NCI-H2107 (cell line): Measurements from ENCODE around the gene HSPA4.

Experiments used
- DNase-seq: peaks from one replicate; lab custom pipeline; 2025; lab: John Stamatoyannopoulos, UW

Gene HSPA4

GRCh38 chr5:133106343-133106742 lies 54.5 kb downstream of the HSPA4 start:
- no peak for DNase-seq

- no peak for DNase-seq
Measured at GRCh38 chr5:133106761-133107572, 55.2 kb downstream of the HSPA4 start.

DNA sequence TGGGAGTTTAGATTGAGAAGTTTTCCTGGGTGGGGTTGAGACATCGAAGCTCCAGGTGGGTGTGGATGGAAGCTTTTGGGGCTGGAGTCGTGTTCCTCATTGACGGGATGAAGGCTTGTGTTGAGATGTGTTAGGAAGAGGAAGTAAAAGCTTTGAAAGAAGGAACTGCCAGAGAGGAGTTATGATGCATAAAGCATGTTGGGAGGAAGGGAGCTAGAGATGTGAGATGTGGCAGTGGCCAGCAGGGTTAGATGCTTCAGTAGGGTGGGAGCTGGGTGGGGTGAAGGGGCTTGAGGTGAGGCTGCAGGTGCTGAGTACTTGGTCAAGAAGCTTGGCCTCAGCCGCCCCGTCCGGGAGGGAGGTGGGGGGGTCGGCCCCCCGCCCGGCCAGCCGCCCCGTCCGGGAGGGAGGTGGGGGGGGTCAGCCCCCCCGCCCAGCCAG lies 56.7 kb downstream of the HSPA4 start:
- no peak for DNase-seq

GRCh38 chr5:133109655-133110483 lies 58.1 kb downstream of the HSPA4 start:
- no peak for DNase-seq

- no peak for DNase-seq
Measured at GRCh38 chr5:133110709-133111108, 58.9 kb downstream of the HSPA4 start.

DNA sequence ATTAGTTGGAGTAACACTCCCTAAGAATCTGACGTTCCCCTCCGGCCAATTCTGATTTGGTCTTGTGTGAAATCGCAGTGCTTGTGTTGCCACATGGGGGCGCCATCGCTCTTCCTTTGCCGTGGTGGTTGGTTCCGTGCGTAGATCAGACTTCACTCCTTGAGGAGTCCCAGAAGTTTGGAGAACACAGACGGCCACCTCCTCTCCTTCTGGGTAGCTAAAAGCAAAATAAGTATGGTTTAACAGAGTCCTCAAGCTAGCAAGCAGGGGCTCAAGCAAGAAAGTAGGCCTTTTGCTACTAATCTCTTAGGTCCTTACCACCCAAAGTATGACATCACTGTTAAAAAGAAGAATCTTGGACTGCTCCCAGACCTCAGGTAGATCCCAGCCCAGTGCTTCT lies 59.5 kb downstream of the HSPA4 start:
- peak; percentile 11 for DNase-seq

DNA sequence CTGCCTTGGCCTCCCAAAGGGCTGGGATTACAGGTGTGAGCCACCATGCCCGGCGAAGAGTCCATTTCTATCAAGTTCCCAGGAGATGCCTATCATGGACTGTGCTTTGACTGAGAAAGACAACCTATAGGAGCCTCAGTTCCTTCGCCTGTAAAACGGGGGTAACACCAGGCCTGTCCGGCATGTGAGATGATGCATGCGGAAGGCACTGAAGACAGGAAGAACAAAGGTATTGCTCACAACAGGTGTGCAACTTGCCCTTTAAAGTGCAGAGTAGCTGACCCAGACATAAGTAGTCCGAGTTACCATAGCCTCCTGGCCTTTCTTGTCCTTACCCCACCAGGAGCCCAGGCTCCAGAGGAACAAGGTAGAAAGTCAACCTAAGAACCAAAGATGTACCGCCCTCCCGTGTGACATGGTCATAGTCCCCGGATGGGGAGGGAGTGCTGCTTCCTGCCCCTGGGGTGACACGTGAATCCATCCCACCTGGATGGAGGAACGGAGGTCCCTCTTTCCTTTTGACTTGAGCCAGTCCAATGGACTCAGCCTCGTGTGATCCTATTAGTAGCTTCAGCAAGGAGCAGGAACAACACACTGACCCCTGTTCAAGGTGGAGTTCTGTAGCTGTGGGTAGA lies 60.3 kb downstream of the HSPA4 start:
- DNase-seq, result no peak

GRCh38 chr5:133113331-133114061 lies 61.7 kb downstream of the HSPA4 start:
- no peak for DNase-seq

DNA sequence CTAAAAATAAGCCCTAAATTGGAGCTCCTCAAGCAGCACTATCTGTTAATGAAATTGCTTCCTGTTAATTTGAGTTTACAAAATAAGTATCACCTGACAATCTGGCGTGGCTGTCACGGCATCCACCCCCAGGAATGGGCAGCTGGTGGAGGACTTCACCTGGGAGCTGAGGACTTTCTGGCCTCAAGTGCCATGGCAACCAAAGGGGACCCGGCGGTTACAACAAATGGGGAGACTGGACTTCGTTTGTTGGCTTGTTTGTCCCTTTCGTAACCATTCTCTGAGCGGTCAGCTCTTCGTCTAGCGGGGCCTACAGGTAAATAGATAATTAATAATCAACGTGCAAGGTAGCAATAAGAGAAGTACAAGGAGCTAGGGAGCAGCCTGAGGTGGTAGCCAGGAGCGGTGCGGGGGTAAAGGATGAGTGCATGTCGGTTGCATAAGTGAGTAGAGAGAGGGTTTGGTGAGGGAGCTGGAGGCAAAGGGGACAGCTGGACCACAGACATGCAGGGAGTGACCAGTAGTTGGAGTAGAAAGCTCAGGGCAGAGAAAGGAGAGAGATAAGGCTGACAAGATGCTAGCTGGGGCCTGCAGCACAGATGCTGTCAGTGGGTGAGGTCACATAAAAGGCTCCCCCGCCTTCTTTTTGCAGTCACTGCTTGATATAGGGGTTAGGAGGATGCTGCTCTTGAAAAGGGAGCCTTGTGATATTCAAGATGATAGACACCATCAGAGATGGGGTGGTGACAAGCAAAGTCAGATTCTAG lies 62.5 kb downstream of the HSPA4 start:
- DNase-seq, result no peak

GRCh38 chr5:133114933-133115310 lies 63.1 kb downstream of the HSPA4 start:
- DNase-seq, result no peak

GRCh38 chr5:133116601-133117000 lies 64.8 kb downstream of the HSPA4 start:
- no peak for DNase-seq

DNA sequence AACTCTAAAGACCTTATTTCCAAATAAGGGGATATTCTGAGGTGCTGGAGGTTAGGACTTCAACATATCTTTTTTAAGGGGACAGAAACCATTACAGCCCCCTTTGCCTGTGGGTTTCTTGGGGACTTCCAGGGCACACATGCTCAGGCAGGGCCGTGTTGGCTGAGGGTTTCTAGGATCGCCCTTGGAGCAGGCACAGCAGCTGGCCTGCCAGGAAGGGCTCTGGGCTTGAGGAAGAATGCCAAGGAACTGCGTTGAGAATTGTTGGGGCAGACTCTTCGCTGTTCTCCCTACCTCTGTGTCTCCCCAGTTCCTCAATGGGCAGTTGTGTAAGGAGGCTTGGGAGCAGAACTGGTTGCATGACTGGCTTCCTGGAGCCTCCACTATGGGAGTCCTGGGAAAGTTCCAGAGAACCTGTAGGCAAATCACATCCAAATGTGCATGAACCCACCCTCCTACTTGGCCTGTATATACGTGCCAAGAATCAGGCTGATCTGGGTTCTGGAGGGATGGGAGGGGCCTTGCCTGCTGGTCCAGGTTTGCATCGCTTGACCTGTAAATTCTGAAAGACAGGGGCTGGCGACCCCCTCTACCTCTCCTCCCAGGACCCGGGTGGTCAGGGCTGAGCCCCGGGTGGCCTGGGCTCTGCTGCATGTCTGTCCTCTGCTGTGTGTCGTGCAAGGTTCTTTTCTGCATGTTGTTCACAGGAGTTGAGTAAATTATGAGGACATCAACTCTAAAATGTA lies 65.5 kb downstream of the HSPA4 start:
- no peak for DNase-seq

GRCh38 chr5:133117912-133118445 lies 66.2 kb downstream of the HSPA4 start:
- DNase-seq, result no peak

DNA sequence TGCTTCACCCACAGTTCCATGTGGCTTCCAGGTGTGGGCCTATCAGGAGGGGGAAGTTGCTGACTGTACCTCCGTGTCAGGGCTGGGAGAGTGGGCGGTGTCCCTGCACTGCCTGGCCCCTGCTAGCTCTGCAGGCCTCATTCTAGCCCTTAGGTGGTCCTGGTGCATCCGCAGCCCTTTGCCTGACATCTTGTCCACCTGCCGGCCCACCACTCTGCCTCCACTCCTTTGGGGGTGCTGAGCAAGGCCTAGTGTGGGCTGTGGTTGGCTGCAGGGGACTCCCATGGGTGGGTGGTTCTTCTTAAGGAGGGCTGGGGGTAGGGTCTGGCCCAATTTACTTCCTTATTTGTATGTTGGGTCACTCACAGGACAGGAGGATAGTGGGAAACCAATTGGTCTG lies 66.9 kb downstream of the HSPA4 start:
- DNase-seq, result no peak

- no peak for DNase-seq
Measured at GRCh38 chr5:133119233-133119711, 67.5 kb downstream of the HSPA4 start.

- DNase-seq, result no peak
Measured at GRCh38 chr5:133120156-133120750, 68.4 kb downstream of the HSPA4 start.

- DNase-seq, result no peak
Measured at GRCh38 chr5:133121080-133121479, 69.3 kb downstream of the HSPA4 start.

- no peak for DNase-seq
Measured at GRCh38 chr5:133121611-133122150, 69.9 kb downstream of the HSPA4 start.

DNA sequence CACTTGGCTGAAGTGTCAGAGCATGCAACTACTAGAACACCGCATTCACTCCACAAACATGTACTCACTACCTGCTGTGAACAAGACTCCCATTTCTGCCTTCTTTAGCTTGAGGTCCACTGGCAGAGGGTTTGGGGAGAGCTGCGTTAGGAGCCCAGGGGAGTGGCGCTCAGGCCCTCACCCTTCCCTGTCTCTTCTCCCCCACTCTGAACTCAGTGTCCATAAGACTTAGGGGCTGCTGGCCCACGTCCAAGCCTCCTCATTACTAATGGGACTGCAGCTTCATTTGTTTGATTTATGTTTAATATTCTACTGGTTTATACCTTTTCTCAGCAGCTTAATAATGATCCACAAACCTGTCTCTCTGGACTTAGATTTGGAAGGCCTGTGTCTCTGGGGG lies 70.9 kb downstream of the HSPA4 start:
- no peak for DNase-seq
